GM18907 (cell line): ENCODE data around the gene ARSB.
"Not testable (repeated sequence)": the region's sequence is repeated elsewhere in the genome, so short reads cannot be mapped to it uniquely, and the experiment has no call there.

Experiments
- ATAC-seq: cut with Tn5 transposase; IDR thresholded peaks from one replicate; pipeline ENCODE4 v1.9.1; 2021; ENCODE audit warnings: mild to moderate bottlenecking, moderate library complexity; ENCODE audit not compliant: unreplicated experiment

ARSB gene

DNA sequence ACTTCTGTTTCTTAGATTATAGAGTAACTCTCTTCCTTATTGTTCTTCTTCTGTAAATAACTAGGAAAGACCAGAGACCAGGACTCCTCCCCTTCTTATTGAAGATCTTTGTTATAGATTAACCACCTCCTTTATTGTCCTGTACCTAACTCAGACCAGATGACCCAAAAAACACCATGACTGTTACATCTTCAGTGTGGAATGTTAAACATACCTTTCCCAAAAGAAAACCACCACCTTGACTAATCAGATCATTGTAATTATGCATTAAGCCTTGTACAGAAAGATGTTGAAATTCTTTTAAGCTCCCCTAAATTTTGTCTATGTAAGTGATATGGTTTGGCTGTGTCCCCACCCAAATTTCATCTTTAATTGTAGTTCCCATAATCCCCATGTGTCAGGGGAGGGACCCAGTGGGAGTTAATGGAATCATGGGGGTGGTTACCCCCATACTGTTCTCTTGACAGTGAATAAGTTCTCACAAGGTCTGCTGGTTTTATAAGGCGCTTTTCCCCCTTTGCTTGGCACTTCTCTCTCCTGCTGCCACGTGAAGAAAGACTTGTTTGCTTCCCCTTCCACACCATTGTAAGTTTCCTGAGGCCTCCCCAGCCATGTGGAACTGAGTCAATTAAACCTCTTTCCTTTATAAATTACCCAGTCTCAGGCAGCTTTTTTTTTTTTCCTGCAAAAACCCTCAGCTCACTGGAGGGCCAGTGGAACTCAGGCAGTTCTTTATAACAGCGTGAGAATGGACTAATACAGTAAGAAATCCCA, 26.3 kb downstream of the ARSB start:
- ATAC-seq, result no peak

DNA sequence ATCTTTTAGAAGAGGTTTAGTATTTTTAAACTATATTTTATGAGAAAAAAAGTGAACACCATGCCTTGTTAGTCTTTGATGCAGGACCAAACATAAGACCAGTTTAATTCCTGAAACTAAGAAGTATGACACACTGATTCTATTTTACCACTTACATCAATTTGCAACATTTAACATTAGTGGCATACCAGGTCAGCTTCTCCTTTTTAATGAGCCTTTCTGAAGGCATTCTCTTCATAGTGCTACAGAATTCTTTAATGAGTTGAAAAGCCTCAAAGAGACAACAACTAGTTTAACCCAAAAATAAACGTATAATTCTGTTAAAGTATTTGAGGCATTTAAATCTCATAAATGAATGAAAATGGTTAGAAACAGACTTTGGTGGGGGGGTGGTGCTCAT, 28.2 kb downstream of the ARSB start:
- ATAC-seq, result no peak

DNA sequence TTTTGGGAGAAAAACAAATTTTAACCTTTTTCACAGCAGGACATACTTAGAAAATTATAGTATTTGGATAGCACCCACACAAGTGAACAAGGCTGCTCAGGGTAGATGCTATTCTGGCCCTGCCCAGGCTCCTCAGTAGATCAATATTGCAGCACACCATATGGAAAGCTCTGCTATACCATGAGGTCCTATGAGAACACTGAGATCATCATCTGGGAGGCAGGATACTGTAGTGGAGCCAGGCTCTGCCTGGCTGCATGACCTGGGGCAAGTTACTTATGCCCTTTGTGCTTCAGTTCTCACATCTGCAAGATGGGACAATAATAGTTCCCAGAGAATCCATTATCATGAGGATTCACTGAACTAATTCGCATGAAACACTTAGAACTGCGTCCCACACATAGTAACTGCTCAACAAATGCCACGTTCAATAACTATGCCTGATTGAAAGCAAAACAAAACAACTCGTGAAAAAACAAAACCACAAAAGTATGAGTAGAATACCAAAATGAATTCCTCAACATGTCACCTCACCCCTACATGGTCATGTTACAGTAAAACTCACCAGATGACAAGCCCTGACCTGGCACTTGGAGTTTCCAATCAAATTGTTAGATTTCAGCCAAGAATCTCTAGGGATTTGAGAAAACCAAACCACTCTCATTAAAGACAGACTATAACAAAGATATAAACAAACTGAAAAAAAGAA, 31.9 kb downstream of the ARSB start:
- ATAC-seq, result peak; percentile 41

DNA sequence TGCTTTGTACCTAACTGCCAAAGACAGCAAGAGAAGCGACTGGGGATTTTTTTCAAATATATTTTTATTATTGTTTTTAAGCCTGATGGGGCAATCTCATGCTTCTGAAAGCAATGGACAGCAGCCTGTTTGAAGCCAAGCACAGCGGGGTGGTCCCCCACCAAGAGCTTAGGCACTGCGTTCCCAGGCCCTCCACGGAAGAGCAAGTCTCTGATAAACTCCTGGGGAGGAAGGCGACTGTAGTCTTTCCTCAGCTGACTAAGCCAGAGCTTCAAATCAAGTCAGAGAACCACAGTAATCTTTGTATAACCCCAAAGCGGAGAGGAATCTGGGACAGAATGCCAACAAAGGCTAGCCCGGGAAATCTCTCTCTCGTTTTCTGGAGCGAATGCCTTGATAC, 54.4 kb downstream of the ARSB start:
- ATAC-seq, result no peak

DNA sequence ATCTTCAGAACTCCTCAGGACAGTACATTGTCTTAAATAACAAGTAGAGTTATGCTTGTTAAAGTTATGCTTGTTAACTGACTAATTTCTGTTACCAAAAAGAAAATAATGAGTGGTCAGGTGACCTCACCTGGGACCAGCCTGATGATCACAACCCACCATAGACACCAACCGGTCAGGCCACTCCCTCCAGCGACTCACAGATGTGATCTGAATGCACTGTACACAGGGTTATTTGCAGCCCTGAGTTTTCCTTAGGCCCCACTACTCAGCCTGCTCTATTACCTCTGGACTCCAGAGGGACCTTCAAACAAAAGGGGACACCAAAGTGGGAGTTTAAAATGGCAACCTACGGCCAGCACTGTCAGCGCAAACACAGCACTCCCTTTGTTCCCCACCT, 55.3 kb downstream of the ARSB start:
- no peak for ATAC-seq

DNA sequence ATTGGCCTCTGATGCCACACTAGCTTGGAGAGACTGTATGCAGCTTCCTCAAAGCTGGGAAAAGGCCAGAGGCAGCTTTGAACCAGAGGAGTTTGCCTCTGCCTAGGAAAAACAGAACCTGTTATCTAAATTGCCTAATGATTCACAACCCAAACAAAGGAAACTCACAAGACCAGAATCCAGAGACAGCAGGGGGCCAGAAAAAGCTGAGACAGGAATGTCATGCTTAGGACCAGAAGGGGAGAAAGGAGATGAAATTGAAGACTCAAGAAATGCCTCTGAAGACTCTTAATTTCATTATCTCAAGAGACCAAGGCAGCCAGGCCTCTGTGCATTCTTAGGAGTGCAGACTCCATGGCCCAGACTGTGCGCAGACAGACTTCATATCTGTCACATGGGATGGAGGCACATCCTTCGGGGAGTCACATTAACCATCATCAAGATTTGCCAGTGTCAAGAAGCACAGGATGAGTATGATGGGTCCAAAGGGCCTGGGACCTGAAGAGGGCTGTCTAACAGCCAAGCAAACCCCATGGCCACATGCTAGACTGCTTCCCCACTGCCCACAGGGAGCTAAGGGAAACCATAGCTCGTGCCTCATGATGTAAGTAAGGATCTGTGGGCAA, 57.3 kb downstream of the ARSB start:
- ATAC-seq, result no peak

DNA sequence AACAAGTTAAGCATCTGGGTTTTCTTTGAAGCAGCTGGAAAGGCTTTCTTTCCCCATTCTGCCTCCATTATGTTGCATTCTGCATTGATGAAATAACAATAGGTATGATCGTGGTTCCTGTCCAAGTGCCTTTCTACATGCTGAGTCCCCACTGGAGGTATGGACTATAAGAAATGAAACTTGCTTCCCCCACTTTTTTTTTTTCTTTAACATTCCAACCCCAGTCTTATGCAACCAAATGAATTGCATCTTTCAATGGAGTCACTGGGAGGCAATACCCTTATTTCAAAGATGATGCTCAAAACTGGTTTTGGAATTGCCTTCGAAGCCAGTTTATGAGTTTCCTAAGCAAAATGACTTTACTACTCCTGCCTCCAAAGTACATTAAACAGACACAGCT, 58.9 kb downstream of the ARSB start:
- ATAC-seq, result no peak

DNA sequence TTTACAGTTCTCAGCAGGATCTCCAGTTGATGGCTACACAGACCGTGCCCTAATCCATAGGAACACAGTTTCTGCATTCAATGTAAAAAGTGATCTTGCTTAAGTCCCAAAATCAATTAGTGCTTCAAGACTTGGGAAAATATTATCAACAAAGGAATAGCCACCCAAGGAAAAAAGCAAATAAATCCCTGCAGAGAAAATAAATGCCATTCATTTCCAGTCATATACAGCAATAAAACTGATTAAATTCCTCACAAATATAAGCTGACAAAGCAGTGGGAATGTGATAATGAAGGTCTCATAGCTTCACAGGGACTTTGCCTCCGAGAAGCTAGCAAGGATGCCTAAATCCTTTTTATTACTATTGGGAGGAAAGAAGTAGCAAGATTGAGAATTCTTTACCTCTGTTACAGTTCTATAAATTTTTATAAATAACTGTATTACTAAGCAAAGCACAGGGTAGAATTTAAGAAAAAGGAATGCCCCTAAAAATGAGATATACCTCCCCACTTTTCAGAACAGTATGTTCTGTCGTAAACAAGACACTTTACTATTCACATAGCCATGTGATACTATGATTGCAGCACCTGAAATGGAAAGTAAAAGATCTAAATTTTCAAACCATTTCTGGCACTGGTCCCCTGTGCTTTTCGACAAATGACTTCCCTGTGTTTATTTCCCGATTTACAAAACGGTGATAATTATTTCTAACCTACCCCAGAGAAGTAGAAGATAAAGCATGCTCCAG, 59.8 kb downstream of the ARSB start:
- no peak for ATAC-seq

DNA sequence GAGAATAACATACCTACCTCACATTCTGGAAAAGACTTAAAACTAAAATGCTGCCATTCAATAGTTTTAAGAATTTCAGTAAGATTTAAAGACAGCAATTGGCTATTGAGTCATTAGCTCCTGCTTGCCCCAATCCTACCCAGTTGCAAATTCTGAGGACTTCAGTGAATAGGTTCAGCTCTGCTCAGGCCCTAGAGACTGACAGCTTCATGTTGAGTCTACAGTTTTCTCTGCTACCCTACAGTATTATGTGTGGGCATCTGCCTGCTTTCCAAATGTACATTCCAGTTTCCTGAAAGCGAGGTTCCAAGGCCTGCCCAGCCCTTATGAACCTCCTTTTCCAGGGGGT, 61.5 kb downstream of the ARSB start:
- ATAC-seq, result no peak

DNA sequence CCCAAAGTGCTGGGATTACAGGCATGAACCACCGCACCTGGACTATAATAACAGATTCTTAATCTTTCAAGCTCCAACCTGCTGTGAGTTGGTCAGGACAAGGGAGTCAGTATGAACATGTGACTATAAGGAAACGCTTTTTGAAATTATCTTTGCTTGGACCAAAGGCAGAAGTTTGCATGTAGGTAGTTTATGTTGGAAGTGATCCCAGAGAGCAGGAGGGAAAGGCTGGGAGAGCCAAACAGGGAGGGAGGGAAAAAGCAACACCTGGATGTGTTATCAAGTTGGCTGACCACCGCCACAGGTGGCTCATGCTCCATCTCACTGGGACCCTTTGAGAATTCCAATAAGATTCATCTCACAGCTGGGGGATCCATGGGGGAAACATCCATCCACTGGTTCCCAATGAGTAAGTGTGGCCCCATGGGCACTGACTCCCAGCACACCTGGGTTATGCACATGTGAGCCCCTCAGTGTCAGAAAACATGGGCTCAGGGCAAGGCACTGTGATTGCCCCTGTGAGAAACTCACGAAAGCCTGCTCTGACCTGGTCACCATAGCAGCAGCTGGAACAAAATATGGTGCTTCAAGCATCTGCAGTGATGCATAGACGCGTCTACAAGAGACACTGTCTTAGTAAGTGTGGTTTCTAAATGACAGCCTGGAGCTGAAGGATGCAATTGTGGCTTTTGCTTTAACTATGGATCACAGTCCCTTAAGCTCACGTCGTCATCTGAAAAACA, 62.1 kb downstream of the ARSB start:
- ATAC-seq, result peak; percentile 52

DNA sequence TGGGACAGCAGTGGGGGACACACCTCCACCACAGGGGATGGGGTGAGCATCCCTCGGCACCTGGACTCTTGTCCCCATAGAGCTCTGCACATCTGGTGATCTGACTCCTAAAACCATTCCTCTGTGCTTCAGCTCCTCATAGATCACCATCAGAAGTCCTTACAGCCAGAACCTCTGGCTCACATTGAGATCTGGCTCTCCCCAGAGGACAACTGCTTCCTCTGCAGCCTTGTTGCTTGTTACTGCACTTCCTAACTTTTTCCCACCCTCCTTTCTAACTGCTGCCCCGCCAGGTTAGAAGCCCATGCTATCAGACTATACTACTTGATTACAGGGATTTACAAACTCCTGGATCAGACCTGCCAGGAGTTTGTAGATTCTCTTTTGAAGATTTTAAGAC, 64.5 kb downstream of the ARSB start:
- ATAC-seq, result no peak

DNA sequence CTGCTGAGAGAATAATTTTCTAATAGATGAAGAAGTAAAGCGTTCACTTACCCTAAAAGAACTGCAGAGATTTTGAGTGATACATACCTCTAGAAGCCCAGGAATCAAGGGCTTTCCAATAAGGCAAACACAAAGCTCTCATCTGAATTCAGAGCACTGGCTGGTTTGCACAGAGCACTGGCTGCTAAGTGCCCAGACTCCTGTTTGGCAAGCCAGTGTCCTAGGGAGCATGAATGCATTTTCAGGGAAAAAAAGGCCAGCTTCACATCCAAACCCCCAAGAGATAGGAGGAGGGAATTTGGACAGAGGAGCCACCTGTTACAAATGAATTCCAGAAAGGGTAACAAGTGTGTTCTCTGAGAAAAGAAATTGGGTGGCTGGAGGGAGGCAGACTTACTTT, 65.3 kb downstream of the ARSB start:
- ATAC-seq, result no peak

DNA sequence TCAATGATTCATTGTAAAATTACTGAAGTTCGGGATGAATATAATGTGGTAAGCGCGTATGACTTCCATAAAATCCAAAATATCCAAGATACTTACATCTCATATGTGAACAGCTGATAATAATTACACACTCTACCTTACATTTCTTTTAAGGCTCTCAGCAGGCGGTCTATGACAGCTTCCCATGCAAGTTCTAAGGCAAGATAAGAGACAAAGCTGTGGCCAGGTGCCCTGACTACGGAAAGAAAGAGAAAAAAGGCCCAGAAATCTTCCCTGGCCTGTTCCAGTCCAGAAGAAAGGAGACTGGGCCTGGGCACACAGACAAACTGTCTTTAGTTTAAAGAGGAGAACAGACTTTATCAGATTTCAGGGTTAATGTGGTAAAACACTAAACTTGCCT, 69.1 kb downstream of the ARSB start:
- ATAC-seq, result no peak

DNA sequence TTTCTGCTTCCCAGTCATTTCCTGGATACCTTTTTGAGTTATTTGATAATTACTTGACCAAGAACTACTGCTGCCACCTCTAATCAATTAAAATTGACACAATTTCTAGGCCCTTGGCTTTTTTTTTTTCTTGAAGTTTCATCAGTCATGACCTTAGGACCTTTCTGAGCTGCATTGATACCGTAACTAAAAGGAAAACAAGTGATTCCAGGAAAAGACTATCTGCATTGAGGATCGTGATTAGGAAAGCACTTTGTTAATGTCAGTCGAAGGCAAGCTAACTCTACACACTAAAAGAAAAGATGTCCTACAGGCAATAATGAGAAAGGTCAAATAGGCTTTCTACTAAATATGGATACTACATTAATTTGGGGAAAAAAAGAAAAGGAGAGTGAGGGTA, 69.9 kb downstream of the ARSB start:
- no peak for ATAC-seq

DNA sequence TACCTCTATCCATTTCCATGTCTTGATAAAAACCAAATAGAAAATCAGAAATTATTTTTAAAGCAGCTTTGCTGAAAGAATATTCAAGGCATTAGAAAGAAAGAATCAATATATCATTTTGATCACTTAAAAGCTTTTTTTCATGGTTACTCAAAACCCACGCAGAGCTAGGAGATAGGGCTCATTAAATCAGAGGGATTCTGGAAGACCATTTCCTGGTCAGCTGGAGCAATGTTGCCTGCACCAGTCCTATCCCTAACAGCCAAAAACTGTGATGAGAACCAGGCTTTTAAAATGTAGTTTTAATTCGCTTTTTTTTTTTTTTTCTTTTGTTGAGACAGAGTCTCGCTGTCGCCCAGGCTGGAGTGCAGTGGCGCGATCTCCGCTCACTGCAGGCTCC, 72.3 kb downstream of the ARSB start:
- no peak for ATAC-seq

DNA sequence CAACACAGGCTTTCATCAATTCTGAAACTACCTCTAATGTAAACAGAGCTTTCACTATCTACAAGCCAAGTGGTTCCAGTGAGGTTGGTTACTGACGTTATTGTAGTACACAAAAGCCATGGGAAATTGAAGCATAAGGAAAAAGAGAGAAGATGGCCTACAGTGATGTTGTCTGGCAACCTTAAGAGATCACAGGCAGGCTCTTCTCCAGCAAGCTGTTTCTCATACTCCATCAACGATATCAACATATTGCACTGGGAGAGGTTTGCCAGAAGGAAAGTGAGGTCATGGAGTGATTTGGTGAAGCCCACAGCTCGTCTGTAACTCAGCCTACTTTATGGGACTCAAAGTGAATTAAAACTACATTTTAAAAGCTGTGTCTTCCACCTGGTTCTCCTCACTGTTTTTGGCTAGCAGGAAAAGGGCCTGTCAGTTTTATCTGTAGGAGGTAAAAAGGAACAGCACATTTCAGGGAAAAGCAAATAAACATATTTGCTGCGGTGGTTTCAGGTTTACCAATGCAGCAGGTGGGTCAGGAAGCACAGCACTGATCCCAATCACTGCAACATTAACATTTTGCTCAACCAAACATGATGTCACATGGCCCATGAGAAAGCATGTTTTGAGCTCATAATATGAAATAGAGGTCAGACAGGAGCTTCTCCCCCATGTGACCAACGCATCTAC, 72.9 kb downstream of the ARSB start:
- no peak for ATAC-seq

DNA sequence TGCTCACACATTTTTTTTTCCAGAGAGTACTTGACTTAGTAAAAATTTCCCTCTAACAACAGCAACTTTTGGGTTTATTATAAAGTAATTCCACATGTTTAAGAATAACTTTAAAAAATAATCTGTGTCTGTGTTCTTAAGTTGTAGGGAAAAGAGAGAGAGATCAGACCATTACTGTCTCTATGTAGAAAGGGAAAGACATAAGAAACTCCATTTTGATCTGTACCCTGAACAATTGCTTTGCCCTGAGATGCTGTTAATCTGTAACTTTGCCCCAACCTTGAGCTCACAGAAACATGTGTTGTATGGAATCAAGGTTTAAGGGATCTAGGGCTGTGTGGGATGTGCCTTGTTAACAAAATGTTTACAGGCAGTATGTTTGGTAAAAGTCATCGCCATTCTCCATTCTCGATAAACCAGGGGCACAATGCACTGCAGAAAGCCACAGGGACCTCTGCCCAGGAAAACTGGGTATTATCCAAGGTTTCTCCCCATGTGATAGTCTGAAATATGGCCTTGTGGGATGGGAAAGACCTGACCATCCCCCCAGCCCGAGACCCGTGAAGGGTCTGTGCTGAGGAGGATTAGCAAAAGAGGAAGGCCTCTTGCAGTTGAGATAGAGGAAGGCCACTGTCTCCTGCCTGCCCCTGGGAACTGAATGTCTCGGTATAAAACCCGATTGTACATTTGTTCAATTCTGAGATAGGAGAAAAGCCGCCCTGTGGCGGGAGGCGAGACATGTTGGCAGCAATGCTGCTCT, 75.7 kb downstream of the ARSB start:
- not testable (repeated sequence) for ATAC-seq

DNA sequence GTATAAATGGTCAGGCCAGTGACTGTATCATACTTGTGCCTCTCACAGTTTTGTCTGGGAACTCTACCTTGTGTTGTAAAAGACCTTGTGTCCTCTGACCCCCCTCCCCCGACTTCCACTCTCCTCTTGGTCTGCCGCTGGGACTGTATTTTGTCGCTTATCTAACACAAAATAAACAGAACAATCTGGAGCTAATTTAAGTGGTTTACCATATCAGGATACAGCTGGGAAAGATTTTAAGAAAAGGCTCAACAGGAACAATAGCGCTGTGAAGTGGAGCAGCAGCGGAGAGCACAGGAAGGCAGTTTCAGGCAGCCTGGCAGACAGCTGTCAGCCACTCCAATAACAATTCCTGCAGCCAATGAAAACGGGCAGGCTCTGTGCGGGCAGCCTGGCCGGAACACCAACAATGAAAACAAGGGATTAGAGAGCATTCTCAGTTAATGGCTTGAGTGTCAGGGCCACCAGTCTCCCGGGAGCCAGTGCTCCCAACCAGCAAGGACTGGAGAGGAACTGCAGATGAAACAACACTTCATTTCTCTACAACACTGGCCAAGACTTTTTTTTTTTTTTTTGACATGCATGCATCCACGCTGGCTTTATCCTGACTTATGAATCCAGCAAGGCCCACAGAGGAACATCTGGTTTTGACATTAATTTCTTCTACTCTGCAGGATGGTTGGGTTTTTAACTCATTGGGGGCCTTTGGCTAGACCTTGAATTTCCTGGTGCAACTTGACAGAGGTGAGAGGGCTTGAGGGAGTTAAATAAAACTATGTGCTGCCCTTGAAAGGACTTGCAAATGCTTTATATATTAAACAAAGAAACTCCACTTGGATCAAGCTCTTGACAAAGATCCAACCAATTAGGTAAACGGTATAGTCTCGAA, 76.7 kb downstream of the ARSB start:
- ATAC-seq, result no peak
